Activated T-cell treated with anti-CD3 and anti-CD28 coated beads for 48 hours (primary cell): ENCODE results near the gene PTPN1.

Experiments
- DNase-seq: peaks from one replicate; pipeline ENCODE4 v3.0.0-alpha.2; 2020; ENCODE audit warnings: low read depth

Gene PTPN1

GRCh38 chr20:50513169-50514034 is 3.2 kb downstream of the PTPN1 start:
- DNase-seq, result no peak

DNA sequence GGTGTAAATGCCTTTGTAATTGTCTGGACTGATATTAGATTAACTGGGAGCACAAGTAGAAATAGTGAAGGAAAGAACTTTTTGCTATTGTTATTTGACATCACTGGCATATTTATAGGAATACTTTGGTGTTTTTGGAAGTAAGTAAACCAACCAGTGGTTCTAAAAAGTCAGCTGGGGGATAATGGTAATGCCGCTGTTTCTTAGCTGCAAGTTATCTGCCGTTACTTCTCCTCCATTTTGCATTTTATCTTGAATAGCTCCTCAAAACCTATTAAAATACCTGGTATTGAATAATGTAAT is 3.8 kb downstream of the PTPN1 start:
- no peak for DNase-seq

DNA sequence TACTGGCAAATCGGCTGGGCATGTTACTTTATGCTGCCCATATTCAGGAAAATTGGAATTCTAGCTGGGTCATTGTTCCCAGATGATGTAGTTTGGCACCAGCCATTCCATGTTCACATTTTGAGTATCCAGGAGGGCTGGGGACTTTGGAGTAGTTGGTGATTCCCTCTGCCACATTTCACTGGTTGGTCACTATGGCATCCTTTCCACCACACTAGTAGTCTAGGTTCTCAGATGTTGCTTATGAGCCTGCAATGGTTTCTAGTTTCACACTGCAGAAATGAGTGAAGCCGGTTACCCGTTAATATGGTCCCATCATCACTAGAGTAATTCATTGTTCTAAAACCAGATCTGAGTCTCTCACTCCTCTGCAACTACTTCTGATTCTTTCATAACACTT is 4.6 kb downstream of the PTPN1 start:
- DNase-seq, result no peak

GRCh38 chr20:50515471-50516106 is 5.4 kb downstream of the PTPN1 start:
- no peak for DNase-seq

GRCh38 chr20:50516180-50516934 is 6.2 kb downstream of the PTPN1 start:
- no peak for DNase-seq

DNA sequence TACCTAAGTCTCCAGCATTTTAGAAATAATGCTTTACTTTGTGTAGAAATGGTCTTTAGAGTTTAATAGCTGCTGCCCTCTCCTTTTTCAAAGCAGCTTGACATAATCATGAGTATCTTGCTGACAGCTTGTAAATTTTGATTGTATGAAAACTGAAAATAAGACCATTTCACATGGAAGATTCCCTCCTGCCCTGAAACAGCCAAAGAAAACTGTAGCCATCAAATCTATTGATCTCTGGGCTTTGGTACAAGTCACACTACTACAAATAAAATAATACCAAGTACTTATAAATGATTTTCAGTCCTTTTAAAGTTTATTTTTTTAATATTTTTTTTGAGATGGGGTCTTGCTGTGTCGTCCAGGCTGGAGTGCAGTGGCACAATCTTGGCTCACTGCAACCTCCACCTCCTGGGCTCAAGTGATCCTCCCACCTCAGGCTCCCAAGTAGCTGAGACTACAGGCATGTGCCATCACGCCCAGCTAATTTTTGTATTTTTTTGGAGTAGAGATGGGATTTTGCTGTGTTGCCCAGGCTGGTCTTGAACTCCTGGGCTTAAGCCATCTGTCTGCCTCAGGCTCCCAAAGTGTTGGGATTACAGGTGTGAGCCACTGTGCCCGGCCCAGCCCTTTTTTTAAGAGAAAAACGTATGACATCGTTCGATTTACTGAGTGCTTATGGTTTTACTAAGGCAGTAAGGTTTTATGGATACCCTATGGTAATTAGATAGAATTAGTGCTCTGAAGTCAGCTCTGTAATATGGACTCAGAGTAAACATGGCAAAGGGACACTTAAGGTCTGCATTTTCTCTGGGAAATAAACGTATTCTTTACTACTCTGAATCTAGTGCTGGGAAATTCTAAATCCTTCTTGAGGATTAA is 7.0 kb downstream of the PTPN1 start:
- no peak for DNase-seq

DNA sequence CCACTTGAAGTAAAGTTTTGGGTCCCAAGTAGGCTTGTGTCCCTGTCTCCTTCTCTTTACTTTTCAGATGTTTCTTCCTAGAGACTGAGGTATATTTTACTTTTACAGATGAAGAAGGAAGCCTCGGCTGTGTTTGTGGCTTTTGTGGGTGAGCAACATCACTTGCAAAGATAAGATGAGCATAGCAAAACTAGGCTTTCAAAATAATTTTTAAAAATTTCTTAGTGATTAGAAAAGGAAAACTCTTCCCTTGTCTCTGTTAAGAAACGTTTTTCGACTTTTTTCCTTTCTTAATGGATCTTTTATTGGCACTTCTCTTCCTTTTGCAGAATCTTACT is 7.6 kb downstream of the PTPN1 start:
- DNase-seq, result no peak

DNA sequence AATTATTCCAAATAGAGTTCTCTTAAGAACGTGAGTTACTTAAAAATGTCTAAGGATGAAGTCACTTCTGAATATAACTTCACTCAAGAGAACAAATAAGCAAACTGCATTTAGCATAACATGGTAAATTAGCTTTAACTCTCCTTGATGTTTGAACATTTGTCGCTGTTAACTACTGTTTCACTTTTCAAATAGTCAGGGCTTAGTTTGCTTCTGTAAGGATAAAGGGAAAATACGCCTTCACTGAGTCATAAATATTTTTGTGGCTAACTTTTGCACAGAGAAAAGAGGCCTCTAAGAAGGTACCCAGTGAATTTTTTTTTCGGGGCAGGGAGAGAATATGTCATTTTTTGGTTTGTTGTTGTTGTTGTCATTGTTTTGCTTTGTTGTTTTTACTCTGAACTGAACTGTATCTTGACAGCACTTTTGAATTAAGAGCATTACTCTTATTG is 8.1 kb downstream of the PTPN1 start:
- no peak for DNase-seq

- DNase-seq, result no peak
Observed at GRCh38 chr20:50519036-50519762, 9.0 kb downstream of the PTPN1 start.

DNA sequence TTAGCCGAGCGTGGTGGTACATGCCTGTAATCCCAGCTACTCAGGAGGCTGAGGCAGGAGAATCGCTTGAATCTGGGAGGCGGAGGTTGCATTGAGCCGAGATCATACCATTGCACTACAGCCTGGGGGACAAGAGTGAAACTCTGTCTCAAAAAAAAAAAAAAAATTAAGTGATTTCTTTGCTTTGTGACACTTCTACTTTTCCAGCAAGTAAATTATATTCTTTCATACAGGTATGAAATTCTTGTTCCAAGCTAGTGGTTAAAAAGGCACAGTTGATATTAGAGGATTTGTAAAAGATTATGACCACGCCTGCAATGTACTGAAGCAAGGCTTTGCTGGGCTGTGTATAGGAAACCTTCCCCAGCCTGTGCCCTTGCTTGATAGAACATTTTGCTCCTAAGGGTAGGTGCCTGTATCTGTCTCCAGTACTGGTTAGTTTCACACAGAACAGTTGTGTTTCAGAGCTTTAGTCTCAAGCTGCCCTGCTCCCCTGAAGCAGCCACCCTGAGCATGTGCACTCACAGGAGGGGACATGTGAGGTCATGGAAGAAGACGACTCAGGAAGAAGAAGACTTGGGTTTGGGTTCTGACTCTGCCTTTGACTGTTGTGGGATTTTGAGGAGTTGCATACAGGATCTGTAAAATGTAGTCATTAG is 10.2 kb downstream of the PTPN1 start:
- peak; percentile 30 for DNase-seq

- DNase-seq, result no peak
Observed at GRCh38 chr20:50521221-50522052, 11.3 kb downstream of the PTPN1 start.

- DNase-seq, result no peak
Observed at GRCh38 chr20:50522053-50522674, 12.0 kb downstream of the PTPN1 start.

DNA sequence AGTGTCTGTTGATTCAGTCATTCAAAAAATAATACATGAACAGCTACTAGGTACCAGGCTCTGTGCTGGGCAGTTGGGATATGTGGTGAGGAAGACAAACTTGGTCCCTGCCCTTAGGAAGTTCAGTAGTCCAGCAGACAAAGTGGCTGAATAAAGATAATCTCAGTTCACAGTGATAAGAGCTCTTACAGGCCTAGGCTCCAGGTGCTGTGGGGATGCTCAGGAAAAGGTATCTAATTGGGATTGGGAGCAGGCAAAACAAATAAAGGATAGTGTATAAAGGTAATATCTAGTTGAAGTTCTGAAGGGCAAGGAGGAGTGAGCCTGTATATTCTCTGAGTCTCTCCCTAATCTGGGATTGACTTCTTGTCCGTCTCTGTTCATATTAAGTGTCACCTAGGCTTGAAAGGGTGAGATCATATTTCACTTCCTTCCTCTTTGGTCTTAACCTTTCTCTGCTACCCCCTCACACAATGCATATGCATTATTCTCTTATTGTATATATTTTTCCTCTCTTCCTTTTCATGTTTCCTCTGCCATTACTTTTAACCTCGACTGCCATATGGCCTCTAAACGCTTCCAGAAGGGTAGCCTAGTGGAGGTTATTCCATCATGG is 13.5 kb downstream of the PTPN1 start:
- no peak for DNase-seq

DNA sequence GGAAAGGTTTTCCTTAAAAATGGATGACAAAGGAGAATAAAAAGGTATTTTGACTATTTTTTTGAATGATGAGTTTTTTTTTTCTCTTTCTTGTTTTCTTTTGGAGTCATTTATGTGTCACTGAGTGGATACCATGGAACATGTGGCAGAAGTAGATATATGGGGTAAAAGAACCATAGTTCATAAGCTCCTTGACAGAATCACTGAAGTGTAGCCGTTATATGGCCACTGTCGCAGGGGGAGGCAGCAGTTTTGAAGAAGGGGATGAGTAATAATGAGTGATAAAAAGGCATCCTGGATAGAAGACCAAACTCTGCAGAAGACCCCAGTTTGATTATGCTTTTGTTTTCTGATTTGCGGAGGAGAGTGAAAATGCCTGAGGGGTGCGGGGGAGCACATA is 15.5 kb downstream of the PTPN1 start:
- no peak for DNase-seq

DNA sequence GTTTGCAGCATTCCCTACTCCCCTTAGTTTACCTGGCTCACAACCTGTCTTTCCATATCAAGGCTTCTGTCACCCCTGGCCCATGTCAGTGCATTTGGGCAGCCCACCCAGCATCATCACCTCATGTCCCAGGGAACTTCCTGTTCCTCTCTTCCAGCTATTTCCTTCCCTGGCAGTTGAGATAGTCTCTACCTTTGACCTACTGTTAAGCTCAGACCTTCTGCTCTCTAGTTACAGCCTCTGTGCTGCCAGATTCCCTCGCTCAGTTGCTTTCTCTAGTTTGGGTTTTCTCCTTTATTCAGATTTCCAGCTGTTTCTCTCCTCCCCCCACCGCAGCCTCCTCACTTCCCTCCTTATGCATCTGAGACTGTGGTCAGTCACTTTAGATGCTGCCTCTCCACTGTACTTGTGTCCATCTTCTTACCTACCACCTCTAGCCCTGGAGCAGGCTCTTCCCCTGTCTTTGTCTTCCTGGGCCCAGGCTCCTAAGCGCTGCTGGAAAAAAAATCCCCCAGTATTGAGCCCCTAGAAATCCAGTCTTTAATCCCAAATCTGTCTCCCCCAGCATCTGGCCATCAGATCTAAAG is 16.3 kb downstream of the PTPN1 start:
- DNase-seq, result no peak

DNA sequence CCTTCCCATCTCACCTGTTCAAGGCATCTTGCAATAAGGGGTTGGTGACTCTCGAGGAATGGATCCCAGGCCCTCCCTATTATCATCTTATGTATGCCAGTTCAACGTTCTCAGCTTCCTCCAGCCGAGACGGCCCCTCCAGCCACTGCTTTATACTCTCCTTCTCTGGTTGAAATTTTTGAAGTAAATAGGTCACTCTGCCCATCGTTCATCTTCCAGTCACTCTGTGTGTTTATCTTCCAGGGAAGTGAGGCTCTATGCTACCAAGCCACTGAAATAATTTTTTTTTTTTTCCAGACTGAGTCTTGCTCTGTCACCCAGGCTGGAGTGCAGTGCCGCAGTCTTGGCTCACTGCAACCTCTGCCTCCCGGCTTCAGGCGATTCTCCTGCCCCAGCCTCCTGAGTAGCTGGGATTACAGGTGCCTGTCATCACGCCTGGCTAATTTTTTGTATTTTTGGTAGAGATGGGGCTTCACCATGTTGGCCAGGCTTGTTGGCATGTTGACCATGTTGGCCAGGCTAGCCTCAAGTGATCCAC is 17.0 kb downstream of the PTPN1 start:
- DNase-seq, result no peak

DNA sequence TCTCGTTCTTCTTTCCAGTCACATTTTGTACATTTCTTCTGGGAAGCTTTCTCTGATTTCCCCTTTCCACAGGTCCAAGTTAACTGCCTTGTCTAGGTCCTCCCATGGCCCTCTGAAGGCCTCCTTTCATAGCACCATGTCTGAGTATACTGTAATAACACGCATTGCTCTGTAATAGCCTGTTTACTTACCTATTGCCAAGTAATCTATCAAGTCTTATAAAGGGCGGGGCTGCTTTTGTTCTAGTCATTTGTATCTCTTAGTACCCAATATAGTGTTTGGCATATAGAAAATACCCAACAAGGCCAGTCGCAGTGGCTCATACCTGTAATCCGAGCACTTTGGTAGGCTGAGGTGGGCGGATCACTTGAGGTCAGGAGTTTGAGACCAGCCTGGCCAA is 17.9 kb downstream of the PTPN1 start:
- DNase-seq, result no peak

- no peak for DNase-seq
Observed at GRCh38 chr20:50528804-50529351, 18.7 kb downstream of the PTPN1 start.
